ENCODE results near the gene NOP56.

NOP56 gene

DNA sequence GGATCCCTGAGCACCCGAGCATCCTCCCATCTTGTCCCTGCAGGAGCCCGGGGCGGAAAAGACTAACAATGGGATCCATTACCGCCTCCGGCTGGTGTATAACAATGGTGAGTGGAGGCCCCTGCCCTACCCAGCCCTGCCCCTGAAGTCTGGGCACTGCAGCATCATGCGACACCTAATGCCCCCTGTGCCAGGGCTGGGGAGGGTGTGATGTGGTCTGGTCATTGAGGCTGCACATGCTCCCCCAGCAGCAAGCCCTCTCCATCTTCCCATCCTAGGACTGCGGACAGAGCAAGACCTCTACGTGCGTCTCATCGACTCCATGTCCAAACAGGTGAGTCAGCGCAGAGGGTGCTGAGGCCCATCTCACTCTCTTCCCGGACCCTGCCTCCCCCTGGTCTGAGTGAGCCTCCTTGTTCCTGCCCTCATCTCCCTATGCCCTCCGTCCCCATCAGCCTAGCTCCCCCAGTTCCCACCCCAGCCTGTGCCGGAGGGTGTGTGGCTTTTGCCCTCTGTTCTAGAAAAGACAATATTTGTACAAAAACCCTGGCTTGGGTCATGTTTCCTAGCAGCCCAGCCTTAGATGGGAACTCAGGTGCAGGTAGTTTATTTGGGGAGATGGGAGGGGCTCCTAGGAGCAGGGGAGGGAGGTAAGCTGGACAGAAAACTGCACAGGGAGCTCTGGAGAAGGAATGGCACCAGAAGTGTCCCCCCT lies 53.7 kb downstream of the NOP56 start:
- no peak for DNase-seq

DNA sequence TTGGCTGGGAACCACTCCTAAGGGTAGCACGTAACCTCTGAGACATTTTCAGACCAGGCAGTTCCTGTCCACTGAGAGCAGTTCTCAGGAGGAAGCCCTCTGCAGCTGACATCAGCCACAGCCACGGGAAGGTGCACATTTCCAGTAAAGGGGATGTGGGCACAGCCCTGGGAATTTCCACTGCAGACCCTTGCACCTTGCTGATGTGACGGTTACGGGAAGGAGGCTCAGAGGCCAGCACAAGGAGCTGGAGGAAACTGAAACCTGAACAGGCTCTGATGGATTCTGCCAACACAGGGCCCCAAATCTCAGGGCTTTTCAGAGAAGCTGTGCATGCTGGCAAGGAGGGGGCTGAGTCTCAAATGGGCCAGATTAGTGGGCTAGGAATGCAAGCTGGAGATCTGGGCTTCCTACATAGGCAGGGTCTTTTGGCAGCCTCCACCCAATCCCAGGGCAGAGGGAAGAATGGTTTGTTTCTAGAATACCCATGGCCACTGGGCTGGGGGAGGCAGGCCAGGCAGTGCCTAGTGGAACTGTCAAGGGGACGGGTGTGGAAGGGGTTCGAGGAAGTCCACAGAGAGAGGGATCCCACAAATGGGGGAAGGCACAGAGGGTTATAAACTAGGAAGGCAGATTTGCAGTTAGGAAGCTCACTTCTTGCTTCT lies 54.4 kb downstream of the NOP56 start:
- no peak for DNase-seq

DNA sequence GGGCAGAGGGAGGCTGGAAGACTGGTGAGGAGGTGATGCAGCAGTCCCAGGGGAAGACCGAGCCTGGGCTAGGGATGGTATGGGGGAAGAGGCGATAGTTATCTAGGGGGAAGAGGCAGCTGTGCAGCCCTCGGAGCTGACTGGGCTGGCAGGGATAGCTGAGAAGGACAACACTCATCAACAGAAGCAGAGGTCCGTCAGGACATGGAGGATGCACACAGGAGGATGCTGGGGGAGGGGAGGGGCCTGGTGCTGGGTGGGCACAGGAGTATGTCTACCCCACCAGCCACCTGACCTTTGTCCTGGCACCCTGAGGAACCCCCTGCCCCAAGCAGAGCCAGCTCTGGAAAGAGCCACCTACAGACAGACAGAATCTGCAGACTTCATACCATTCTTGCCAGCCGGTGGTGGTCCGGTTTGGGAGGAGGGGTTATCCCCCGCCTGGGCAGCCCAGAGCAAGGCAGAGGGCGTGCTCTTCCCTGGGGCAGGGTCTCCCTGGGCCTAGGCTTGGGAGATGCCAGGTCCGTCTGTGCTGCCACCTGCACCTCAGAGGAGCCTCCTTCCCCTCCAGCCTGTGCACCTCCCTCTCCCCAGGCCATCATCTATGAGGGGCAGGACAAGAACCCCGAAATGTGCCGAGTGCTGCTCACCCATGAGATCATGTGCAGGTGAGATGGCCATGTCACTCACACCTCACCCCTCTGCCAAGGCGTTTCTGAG lies 55.1 kb downstream of the NOP56 start:
- no peak for DNase-seq
